Measurements from ENCODE around the gene FAM13A.

FAM13A gene

DNA sequence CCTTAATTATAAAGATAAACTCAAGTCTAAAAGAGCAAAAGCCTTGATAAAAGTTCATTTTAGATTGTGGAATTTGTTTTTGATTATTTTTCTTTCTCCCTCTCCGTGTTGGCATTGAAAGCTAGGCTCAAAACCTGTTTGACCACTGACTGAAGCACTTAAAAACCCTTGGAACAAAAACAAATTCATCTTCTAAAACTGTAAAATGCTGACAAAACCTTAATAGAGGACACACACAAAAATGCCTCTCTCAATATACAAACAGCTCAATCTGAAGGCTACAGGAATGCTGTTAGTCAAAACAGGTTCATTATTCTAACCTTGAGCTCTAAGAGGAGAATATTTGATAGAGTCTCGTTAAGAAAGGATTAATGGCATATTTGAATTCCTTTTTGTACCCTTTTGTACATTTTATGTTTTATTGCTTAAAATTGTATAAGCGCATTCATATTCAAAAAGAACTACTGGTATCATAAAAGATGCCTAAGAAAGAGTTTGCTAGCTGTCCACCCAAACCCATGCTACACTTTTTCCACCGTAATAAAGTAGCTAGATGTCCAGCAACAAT lies 285.0 kb downstream of the FAM13A start:
- no peak for DNase-seq (ENCODE audit: low read depth)

DNA sequence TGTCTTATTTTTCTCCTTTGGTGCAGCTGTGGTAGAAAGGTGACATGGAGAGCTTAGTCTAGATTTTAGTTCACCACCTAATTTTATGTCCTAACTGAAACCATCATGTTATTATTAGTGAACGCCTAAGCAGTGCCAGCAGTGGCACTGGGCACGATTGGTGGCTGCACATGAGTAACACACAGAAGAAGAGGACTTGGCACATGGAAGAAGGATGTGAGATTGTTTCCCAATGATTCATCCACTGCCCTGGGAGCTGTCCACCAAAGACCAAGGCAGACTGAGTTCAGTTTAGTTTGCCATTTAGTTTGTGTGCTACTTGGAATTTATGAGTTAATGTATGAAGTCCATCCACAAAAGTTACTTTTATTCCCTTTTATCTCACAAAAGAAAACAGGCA lies 291.3 kb downstream of the FAM13A start:
- DNase-seq (ENCODE audit: low read depth) = peak; percentile 79

DNA sequence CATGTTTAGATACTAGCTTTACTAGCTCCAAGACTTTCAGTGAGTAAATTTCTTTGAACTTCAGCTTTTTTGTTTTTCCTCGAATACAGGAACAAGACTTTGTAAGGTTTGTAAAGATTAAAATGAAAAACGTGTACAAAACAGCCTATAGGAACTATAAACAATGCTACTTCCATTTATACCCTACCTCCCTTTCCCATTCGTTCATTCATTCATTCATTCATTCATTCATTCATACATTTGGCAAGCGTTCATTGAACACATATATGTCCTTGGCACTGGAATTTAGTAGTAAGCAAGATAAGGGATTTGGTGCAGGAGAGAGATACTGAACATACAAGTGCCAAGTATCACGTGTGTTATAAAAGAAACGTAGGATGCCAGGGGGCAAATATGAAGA lies 293.9 kb downstream of the FAM13A start:
- no peak for DNase-seq (ENCODE audit: low read depth)

DNA sequence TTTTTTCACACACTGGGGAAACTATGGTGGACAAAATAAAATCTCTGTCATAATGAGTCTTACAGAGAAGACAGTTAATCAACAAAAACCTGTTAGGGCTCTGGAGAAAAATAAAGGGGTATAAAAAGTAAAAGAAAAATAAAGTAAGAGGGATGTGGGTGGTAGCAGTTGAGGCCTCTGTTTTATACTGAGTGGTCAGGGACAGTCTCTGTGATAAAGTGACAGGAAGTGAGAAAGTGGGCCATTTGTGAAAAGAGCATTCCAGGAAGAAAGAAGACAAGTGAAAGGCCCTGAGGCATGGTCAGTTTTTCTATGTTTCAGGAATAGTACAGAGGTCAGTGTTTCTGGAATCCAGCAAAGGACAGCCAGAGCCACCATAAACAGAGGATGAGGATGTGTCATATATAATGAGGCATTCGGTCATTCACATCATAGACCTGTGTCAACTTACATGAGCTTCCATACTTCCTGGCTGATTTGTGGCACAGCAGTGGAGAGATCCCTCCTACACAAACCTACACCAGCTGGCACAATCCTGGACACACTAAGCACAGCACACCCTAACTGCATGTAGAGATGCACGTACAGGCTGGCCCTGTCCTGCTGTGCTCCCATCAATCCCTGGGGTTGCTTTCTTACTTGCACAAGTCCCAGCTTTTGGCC lies 295.0 kb downstream of the FAM13A start:
- peak; percentile 10 for DNase-seq (ENCODE audit: low read depth)

DNA sequence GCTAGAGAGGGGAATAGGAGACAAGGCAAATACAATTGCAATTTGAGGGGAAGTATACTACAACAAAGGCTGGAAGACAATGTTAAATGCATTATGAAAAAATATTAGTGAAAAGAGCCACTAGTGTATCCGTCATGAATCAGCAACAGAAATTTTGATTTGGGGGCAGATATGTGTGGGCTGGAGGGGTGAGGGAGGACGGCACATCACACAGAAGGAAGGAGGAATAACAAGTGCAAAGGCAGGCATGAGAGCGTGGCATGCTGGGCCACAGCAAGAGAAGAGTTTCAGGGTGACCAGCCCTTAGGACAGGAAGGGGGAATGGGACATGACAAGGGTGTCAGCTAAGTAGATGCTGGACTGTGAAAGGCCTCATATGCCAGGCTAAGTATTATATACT lies 295.6 kb downstream of the FAM13A start:
- DNase-seq (ENCODE audit: low read depth) = no peak

DNA sequence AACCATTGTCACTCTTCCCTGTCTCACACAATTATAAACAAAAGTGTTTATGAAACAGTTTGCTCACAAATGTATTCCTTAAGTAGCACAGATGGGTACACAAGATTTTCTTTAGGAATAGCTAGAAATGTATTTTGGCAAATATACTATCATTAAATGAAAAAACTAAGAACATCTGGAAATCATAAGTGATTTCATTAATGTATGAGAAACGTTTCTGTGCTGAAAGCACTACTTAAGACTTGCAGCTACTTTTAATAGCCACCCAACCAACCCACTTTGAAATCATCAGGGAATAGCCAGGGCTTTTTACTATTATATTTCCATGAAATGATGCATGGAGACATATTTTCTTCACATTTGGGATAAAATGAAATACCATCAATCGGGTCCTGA lies 297.1 kb downstream of the FAM13A start:
- DNase-seq (ENCODE audit: low read depth) = no peak

DNA sequence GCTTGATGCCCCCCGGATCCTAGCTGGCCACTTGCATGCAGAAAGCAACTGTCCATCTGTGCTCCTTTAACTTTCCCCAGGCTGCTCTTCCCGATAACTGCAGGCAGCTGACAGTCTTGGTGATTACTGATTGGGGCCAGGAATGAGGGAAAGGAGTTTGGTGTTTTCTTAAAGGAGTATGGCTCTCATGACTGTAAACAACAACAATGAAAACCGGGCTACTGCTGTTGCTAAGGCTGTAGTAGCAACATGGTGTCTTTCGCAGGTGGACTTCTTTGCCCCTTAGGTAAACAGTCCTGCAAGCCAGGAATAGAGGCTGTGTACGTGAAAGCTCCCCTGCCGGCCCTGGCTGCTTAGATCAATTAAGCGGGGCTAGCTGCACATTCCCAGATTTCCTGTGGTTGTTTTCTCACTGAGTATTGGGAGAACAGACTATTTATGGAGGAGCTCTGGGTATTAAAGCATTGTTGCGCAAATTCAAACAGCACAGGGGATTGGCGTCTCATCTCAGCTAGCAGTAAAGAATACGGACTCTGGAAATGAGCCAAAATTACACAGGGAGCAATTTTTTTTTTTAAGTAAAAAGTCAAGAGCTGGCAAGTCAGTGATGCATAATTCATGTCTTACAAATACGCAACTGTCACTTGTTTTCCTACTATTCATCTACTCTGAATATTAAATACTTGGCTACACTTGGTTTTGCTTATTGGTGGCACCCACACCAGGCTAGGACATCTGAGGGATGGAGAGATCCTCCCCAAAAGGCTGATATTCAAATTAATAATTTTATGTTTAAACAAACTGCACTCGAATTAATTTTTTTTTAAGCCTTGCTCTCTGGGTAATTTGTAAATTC lies 297.7 kb downstream of the FAM13A start:
- peak; percentile 6 for DNase-seq (ENCODE audit: low read depth)

DNA sequence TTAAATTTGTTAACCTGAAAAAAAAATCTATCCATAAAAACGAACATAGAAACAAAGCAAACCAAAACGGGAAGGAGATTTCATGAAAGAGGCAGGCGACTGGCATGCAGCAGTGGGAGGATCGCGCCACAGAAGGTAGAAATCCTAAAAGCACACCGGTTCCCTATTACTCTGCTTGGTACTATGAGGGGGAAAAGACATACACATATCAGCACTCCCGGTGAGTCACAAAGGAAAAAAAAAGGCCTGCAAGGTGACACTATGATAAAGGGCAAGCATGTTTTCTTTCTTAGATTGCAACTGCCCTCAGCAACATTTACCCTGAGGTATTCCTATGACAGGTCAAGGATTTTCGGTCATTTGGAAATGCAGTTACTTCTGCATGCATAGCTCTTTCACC lies 298.7 kb downstream of the FAM13A start:
- peak; percentile 6 for DNase-seq (ENCODE audit: low read depth)

DNA sequence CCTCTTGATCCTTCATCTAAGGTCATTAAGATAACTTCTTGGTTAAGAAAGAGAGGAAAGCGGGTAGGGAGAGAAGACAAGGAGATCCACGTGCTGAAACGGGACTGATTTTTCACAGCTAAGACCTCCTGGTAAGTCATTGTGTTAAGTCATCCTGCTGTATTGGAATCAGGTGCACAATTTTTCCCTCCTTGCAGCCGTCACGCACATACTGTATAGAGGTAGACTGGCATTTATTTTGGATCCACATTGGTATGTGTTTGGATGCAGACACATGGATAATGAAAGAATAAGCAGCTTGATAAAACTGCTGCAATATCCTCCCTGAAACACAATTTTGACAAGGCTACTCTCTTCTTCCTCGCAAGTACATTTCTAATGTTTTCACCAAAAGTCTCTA lies 299.2 kb downstream of the FAM13A start:
- DNase-seq (ENCODE audit: low read depth) = no peak

DNA sequence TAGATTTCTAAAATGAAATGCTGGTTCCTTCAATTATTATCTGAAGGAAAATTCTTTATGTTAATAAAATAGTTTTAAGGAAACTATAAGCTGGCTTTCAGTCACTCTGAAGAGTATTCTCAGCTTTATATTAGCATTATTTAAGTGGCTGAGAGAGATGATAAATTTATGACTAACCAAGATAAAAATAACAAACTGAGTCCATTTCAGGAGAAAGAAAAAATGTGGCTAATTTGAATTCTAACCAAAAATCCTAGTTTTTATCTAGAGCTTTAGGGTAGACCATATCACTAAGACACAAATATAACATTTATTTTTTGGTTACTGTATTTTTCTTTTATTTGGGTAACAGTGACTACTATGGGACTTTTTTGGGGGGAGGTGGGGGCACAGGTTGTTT lies 299.9 kb downstream of the FAM13A start:
- peak; percentile 7 for DNase-seq (ENCODE audit: low read depth)

DNA sequence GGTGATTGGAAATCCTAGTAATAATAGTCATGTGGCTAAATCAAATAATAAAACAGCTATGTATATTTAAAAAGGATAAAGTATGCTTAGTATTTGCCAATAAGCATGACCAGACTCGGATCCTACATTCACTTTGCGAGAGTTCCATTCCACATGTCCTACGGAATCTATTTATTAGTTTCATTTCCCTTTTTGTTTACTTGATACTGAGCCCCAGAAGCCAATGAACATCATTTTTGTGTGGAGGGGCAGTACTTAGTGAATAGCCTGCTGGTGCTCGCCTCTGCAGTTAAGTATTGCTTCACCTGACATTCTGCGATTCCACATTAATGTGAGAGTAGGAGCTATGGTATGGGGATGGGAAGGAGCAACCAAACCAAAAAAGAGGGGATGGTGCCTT lies 300.8 kb downstream of the FAM13A start:
- no peak for DNase-seq (ENCODE audit: low read depth)

DNA sequence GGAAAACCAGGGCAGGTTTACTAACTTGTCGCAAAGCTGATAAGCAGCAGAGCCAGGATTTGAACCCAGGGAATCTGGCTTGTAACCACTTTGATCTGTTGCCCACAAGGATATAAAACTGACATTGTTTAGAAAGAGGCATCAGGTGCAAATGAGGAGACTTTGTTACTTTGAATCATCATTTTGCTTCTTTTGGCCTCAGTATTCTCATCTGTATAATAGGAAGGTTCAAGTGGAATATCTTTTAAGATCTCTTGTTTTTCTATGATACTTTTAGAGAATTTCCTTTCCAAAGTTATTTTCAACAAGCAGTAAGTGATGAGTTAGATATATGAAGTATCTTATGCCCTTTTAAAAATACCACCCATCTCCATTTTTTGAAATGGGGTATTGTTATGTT lies 301.5 kb downstream of the FAM13A start:
- no peak for DNase-seq (ENCODE audit: low read depth)

DNA sequence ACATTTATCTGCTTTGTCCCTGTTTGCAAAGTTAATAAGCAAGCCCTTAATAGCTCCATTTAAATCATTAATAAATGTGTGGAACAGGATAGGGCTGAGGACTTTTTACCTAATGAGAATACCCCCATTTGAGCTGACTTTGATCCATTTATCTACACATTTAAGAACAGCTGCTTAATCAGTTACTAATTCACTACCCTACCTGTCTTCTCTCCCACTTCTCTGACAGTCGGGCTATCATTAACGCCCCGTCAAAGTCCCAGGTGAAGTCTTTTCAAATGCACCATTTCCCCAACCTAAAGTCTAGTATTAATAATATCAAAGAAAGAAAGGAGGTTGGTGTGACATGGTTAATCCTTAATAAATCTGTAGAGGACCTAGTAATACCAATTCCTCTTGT lies 302.2 kb downstream of the FAM13A start:
- no peak for DNase-seq (ENCODE audit: low read depth)

DNA sequence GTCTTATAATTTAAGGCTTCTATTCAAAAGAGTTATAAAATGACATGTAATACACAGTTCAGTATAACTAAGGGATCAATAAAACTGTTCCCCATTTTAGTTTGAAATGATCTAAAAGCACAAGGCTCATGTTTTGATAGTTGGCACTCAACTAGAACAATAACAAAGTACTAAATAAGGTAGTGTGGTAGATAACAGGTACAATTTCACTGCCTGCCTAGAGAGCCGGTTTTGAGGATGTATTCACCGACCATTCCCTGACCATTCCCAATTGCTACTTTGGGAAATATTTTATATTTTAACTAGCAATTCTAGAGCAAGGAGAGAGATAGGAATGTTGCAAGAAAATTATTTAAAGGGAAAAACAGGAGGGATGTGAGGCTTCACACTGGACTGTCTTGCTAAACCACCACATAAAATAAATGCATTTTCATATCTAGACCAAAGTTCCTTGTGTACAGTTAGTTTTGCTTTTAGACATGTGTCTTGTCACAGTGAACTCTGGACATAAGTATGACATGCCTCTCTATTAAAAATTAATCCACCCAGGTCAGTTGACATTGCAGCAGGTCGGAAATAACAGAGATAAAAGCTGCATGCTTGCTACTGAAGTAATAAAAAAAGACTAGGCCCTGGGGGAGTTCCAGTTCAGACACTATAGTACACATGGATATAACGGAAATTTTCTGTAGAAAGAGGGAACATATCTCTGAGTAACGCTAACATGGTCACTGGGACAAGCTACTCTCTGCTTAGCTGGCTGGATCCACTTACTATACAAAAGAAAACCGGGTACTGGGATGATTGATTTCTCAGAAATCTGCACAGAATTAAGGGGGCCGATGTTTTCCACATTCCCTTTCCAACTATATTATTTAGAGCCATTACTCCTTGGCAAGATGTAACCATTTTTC lies 303.1 kb downstream of the FAM13A start:
- no peak for DNase-seq (ENCODE audit: low read depth)

DNA sequence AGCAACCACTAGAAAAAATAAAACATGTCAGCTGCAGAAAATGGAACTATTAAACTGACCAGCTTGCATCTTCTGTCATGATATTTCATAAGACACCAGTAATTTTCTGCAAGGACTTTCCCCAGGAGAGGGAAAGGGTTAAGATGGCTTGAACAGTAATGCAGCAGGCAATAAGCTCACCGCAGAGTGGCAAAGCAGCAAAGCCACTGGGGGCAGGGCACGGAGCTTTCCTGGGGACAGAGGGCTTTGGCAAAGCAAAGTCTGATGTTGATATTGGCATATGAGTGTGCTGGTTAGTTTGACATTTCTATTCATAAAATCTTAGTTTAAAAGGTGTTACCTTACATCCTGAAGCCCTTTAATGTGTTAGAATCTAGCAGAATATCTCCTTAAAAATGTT lies 304.2 kb downstream of the FAM13A start:
- DNase-seq (ENCODE audit: low read depth) = no peak

DNA sequence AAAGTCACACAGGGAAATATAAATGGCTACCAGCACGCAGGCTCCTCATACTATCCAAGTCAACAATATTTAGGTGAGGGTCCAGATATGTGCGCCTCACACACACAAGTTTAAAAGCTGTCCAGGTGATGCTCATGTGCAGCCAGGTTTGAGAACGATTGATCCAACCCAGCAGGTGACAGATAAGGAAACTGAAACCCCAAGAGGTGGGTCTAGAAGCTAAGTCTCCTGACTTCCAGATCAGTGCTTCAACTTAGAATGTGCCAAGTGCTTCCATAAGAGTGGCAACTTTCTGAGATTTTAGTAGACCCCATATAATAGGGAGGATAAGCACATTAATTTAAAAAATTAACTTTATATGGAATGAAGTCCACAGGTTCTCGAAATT lies 304.9 kb downstream of the FAM13A start:
- no peak for DNase-seq (ENCODE audit: low read depth)

DNA sequence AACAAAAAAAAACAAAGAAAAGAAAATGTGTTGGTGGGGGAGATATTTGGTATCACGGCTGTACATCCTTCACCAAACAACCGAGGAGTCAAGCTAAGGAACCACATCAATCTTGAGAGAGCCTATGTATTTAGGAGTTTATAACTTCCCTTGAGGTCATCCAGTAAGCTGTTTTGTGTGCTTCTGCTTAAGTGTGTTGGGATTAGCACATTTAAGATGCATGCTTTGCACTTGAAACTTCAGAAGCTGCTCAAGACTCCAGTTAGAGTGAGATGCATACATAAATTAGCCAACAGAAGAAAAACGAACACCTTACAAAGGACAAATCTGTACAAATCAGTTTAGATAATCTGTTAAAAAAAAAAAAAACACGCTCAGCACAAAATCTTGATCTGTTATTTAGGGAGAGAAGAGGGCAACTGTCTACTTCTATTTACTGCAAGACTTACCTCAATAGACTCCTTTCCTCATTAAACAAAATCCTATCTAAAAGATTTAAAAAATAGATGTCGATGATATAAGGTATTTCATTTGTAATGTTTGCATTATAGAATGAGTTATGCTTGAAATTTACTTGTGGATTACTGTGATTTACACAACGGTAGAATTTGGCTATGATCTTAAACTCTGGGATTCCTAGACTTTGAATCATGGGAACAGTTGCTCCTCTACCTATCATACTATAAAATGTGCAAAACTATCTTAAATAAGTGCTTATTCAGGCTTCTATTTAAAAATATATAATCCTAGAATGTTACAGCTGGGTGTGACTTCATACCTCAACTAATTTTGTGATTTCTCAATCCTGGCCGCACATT lies 305.5 kb downstream of the FAM13A start:
- DNase-seq (ENCODE audit: low read depth) = no peak

DNA sequence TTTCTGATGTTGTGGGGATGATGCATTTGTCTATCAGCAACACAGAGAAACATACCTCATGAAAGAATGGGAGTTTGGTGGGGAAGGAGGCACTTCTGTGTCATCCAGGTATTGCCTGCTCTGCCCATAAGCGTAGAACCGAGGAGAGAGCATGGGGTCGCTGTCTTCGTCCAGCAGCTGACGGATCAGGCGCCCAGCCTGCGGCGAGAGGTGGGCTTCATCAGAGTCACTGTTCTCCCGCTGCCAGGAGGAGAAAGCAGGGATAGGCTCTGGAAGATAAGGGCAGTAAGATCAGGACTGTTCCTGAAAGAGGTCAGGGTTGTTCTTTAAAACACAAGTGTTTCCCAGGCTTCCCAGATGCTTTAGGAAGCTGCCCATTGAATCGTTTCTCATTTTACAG lies 306.6 kb downstream of the FAM13A start:
- no peak for DNase-seq (ENCODE audit: low read depth)

DNA sequence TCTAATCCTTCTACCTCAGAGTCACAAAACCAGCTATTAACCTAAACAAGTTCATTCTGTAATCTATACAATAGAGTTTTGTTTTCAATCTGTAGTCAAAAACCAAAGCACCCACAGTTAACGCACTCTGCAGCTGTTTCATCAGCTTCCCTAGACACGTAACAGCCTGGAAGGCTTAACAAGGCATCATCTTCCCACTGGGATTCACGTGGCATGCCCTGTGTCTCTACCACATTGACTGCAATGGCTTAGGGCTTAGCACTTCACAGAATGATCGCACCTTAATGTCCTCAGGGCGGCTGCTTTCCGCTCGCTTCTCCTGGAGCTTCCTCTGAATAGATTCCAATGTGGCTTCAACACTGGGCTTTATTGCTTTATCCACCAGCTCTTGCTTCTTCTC lies 309.6 kb downstream of the FAM13A start:
- no peak for DNase-seq (ENCODE audit: low read depth)

DNA sequence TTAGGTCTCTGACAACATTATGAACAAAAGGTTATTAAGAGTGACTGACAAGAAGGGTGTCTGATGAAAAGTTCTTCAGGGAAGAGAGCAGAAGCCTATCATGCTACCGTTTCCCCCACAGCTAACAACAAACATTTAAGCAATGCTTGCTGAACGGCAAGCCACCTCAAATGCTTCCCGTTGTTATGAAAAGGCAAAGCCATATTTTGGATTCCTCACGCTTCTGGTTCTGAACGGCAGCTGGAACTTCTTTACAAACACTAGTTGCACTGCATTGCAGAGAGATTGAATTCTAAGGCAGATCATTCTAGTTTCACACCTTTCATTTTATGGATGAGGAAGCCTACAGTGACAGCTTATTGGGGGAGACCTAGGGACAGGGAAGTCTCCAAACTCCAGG lies 310.8 kb downstream of the FAM13A start:
- DNase-seq (ENCODE audit: low read depth) = no peak

DNA sequence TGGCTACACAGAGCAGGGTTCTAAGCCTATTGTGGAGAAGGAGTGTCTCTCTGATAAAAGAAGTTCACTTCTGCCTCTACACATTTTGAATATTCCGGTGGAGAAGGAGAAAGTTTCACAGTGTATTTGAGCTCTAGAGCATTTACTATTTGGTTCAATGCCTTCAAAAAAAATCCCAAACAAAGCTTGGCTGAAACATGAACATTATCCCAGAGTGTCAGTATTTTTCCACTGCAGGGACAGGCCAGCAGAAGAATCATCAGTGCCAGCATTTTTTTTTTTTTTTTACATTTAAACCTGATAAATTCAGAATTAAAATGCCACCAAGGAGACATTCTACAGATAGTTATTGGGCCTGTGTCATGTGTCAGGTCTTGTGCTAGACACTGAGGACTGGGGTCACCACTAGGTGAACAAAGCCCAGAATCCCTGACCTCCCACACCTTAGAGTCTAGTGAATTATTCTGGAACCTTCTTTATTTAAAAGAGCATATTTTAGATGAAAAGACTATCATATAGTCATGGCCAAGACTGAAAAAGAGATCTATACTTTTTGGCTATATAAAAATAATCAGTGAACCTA lies 311.3 kb downstream of the FAM13A start:
- no peak for DNase-seq (ENCODE audit: low read depth)
